GM10266 (cell line): ENCODE measurements around the gene TMEM120A.

Experiments
- DNase-seq: peaks from one replicate; pipeline ENCODE4 v3.0.0; 2012; ENCODE audit errors: extremely low spot score
- CTCF ChIP-seq: IDR thresholded peaks from 2 replicates; pipeline ENCODE4 v1.5.1; 2012; ENCODE audit warnings: mild to moderate bottlenecking, low read depth; ENCODE audit not compliant: control insufficient read depth, insufficient read depth; ENCODE audit errors: missing control alignments

The TMEM120A gene

GRCh38 chr7:75968012-75968411 is 26.4 kb downstream of the TMEM120A start:
- DNase-seq, result no peak
- TF ChIP-seq CTCF, result no peak

GRCh38 chr7:75967487-75967997 is 26.9 kb downstream of the TMEM120A start:
- no peak for TF ChIP-seq CTCF
- no peak for DNase-seq

GRCh38 chr7:75967055-75967454 is 27.3 kb downstream of the TMEM120A start:
- DNase-seq, result no peak
- TF ChIP-seq CTCF, result no peak

GRCh38 chr7:75966190-75966961 is 28.0 kb downstream of the TMEM120A start:
- DNase-seq, result no peak
- TF ChIP-seq CTCF, result no peak

- no peak for TF ChIP-seq CTCF
These were observed 28.8 kb downstream of the TMEM120A start for GRCh38 chr7:75965617-75966016.

GRCh38 chr7:75963381-75963995 is 30.9 kb downstream of the TMEM120A start:
- no peak for DNase-seq
- TF ChIP-seq CTCF, result no peak

More at GRCh38 chr7:75965617-75966016, 28.8 kb downstream of the TMEM120A start:
- DNase-seq, result no peak
